B cell (primary cell): ENCODE measurements around the gene PGLYRP2. TPM values are rescaled to one million over a fixed set of nuclear protein-coding genes. Genes with fewer than 3 reads are reported as not detected.

ENCODE experiments used
- ATAC-seq: fragments of 200-7000 bp; cut with Tn5 transposase; one replicate; pipeline ENCODE4 v1.10.0; 2021; ENCODE audit warnings: low read depth, mild to moderate bottlenecking, moderate number of reproducible peaks, moderate library complexity
- CTCF ChIA-PET: fragments of 350-600 bp; sonication (Branson Sonifier 250); formaldehyde crosslinking; loops from one replicate; lab custom pipeline; 2021; ENCODE audit warnings: antibody characterized with exemption, inconsistent platforms; lab: Charles Lee
- POLR2A ChIA-PET: fragments of 350-600 bp; sonication (Branson Sonifier 250); formaldehyde crosslinking; loops from one replicate; lab custom pipeline; 2021; ENCODE audit warnings: antibody characterized with exemption; lab: Charles Lee
- DNase-seq: peaks from one replicate; pipeline ENCODE4 v3.0.0; 2013
- H2AFZ ChIP-seq: 2 replicates; pipeline ENCODE4 v1.6.1; 2012; ENCODE audit warnings: mild to moderate bottlenecking, low read depth, low read length; ENCODE audit not compliant: insufficient read depth, poor library complexity, severe bottlenecking
- H3K27ac ChIP-seq, 2 donors: 1 replicate in 1 of 2; 2 replicates in 1 of 2; pipeline ENCODE4 v1.5.1; 2012 to 2013; ENCODE audit warnings: low read length in 2 of 2, mild to moderate bottlenecking in 2 of 2, moderate library complexity in 1 of 2
- H3K27me3 ChIP-seq, 4 experiments: fragments of 200-600 bp in 1 of 4; sonication (generic) in 1 of 4; replicated peaks in 1 of 4; 1 replicate in 2 of 4; 2 replicates in 2 of 4; pipeline versions ENCODE4 v1.6.1 to v1.7.0; 2013 to 2016; ENCODE audit warnings: low read length in 3 of 4, mild to moderate bottlenecking in 2 of 4, mixed read lengths in 1 of 4, moderate library complexity in 1 of 4; ENCODE audit not compliant: insufficient read depth in 4 of 4, control insufficient read depth in 3 of 4; ENCODE audit errors: control extremely low read depth in 1 of 4
- H3K36me3 ChIP-seq, 2 experiments: replicated peaks in 1 of 2; 1 replicate in 1 of 2; 2 replicates in 1 of 2; pipeline versions ENCODE4 v1.6.1 to v1.7.1; 2013; ENCODE audit warnings: low read length in 1 of 2; ENCODE audit not compliant: insufficient read depth in 2 of 2, control insufficient read depth in 1 of 2; ENCODE audit errors: control extremely low read depth in 1 of 2, extremely low read depth in 1 of 2
- H3K4me1 ChIP-seq, 2 donors: fragments of 200-600 bp in 1 of 2; sonication (generic) in 1 of 2; 1 replicate in 1 of 2; 2 replicates in 1 of 2; pipeline versions ENCODE4 v1.5.1 to v1.6.1; 2013 to 2017; ENCODE audit warnings: low read length in 2 of 2; ENCODE audit not compliant: control insufficient read depth in 2 of 2, insufficient read depth in 2 of 2
- H3K4me2 ChIP-seq: replicated peaks from 2 replicates; pipeline ENCODE3; 2012; ENCODE audit warnings: mild to moderate bottlenecking, low read depth, low read length; ENCODE audit not compliant: poor library complexity, severe bottlenecking
- H3K4me3 ChIP-seq, 5 experiments: fragments of 200-600 bp in 1 of 5; sonication (generic) in 1 of 5; 1 replicate in 3 of 5; 2 replicates in 2 of 5; pipeline versions ENCODE4 v1.5.1 to v1.7.0; 2011 to 2016; ENCODE audit warnings: low read length in 4 of 5, mild to moderate bottlenecking in 4 of 5, low read depth in 2 of 5, control low read depth in 1 of 5, moderate library complexity in 1 of 5; ENCODE audit not compliant: insufficient read depth in 1 of 5; ENCODE audit errors: control extremely low read depth in 1 of 5, extremely low read depth in 1 of 5
- H3K79me2 ChIP-seq: fragments of 200-600 bp; sonication (generic); one replicate; pipeline ENCODE4 v1.6.0; 2016; ENCODE audit warnings: low read length; ENCODE audit not compliant: control insufficient read depth, insufficient read depth
- H3K9ac ChIP-seq: fragments of 200-600 bp; sonication (generic); 2 replicates; pipeline ENCODE4 v1.6.1; 2017; ENCODE audit warnings: mild to moderate bottlenecking, low read length, moderate library complexity
- H3K9me3 ChIP-seq, 3 donors: one replicate each; pipeline versions ENCODE4 v1.6.1 to v1.7.1; 2013; ENCODE audit warnings: low read length in 2 of 3; ENCODE audit not compliant: control insufficient read depth in 2 of 3, insufficient read depth in 1 of 3; ENCODE audit errors: control extremely low read depth in 1 of 3
- H4K20me1 ChIP-seq: 2 replicates; pipeline ENCODE4 v1.6.0; 2012; ENCODE audit warnings: mild to moderate bottlenecking, low read length; ENCODE audit not compliant: insufficient read depth, control insufficient read depth, poor library complexity, severe bottlenecking
- H3K27ac Mint-ChIP-seq: one replicate; pipeline ENCODE4 v1.8.0; 2021; ENCODE audit warnings: mixed read lengths
- H3K27me3 Mint-ChIP-seq: one replicate; pipeline ENCODE4 v1.8.0; 2021; ENCODE audit warnings: mixed read lengths
- H3K4me1 Mint-ChIP-seq: one replicate; pipeline ENCODE4 v1.8.0; 2021; ENCODE audit warnings: mixed read lengths
- H3K4me3 Mint-ChIP-seq: one replicate; pipeline ENCODE4 v1.8.0; 2021; ENCODE audit warnings: mixed read lengths
- H3K9me3 Mint-ChIP-seq: one replicate; pipeline ENCODE4 v1.8.0; 2022; ENCODE audit warnings: mixed read lengths; ENCODE audit not compliant: insufficient read depth
- CTCF ChIP-seq: fragments of 200-600 bp; IDR thresholded peaks from one replicate; pipeline ENCODE4 v1.8.0; 2022; ENCODE audit warnings: antibody characterized with exemption, mild to moderate bottlenecking
- EZH2 ChIP-seq: IDR thresholded peaks from 2 replicates; pipeline ENCODE4 v1.6.1; 2012; ENCODE audit warnings: borderline replicate concordance, low read depth, mild to moderate bottlenecking, moderate library complexity, low read length; ENCODE audit not compliant: insufficient read depth, poor library complexity, severe bottlenecking
- WGBS: methylation state at CpG from one replicate; pipeline ENCODE4 v1.1.5; 2013; ENCODE audit warnings: missing lambda C conversion rate; ENCODE audit not compliant: insufficient coverage; 5-methylcytosine and 5-hydroxymethylcytosine counted together
- intact Hi-C: fragments of 100-400 bp; cut with micrococcal nuclease; formaldehyde crosslinking; loops from one replicate; pipeline ENCODE4 v1.10.0; 2022
- polyA plus RNA-seq: library from polyadenylated mRNA; depleted of rRNA; stranded (reverse); fragments of >200 nt; gene quantifications from 2 replicates; pipeline ENCODE4 v1.2.3, GENCODE V29; 2012
- total RNA-seq, 2 donors: library from RNA; stranded (reverse); fragments of 120-200 nt in 1 of 2; gene quantifications; 1 replicate in 1 of 2; 2 replicates in 1 of 2; pipeline versions ENCODE4 v1.2.3 to v1.2.4, GENCODE V29; 2013 to 2022

The PGLYRP2 gene
- total and polyA plus RNA-seq, 2 donors (not counting 1 experiment from before 2014, with no cell fraction given) = not detected

GRCh38 chr19:15449620-15450527 lies 29.4 kb downstream of the PGLYRP2 start, which contains the start of gene WIZ:
Gene WIZ, minus strand, starts transcription at chr19:15449956. Its CDS starts 1,649 bp downstream, at chr19:15448307.
- peak; percentile 78 for ATAC-seq
- no peaks in the 10 kb centered on the region for H3K27me3 ChIP-seq

More at GRCh38 chr19:15449620-15450527, 29.4 kb downstream of the PGLYRP2 start, which contains the start of gene WIZ:
- H3K4me1 Mint-ChIP-seq = peaks cover 12% of the 10 kb centered on the region
- no peaks in the 10 kb centered on the region for H3K9me3 Mint-ChIP-seq
- Histone ChIP-seq H3K4me1 (peaks cover 8 to 17% of the 10 kb centered on the region in 2 donors), H3K79me2 (peaks cover 6% of the 10 kb centered on the region), H3K36me3 (peaks cover 1 to 26% of the 10 kb centered on the region in 2 experiments), H3K9me3 (peaks cover 0 to 4% (median 0%) of the 10 kb centered on the region in 3 donors), H3K4me3 (peak within 1 kb of the TSS in 4 of 5 experiments; percentile 51 to 69 (median 58)), H3K4me2 (peak within 1 kb of the TSS; percentile 100), H2AFZ (peak within 1 kb of the TSS; percentile 77), H4K20me1 (peaks cover 6% of the 10 kb centered on the region), H3K9ac (peak within 1 kb of the TSS; percentile 71), H3K27ac (peak within 1 kb of the TSS; percentile 73 to 81)
- H3K27ac Mint-ChIP-seq = peak within 1 kb of the TSS; percentile 92
- peak; percentile 91 for DNase-seq
- WGBS = 3% methylated on average over 37 of the region's 77 CpGs
- TF ChIP-seq EZH2 (no peak), CTCF (no peak)
- peak within 1 kb of the TSS; percentile 85 for H3K4me3 Mint-ChIP-seq
- intact Hi-C loops = loop anchor here (1.0 to 2.0 kb wide), 3 partner anchors 15 to 31 kb away; partner anchors contain the start of gene RASAL3
- ChIA-PET POLR2A (interaction anchor here (0.8 kb wide), 1 partner anchor 31 kb away, joined by 3 read pairs; the partner anchor contains the start of gene AKAP8L), CTCF (interaction anchor here (0.8 to 1.3 kb wide), 4 partner anchors 13 to 104 kb away, joined by 3 to 4 read pairs (median 3); partner anchors contain the start of gene AKAP8L)
- no peaks in the 10 kb centered on the region for H3K27me3 Mint-ChIP-seq
